Vein endothelial cell (primary cell): ENCODE results near the gene PDSS2. TPM values are rescaled to one million over a fixed set of nuclear protein-coding genes. Genes with fewer than 3 reads are reported as not detected.

ENCODE experiments used
- small RNA-seq: library from RNA; depleted of rRNA; stranded (forward); fragments of <200 nt; gene quantifications from one replicate; pipeline ENCODE3, GENCODE V24; 2012
- total RNA-seq: library from RNA; depleted of rRNA; stranded (reverse); fragments of >200 nt; gene quantifications from 2 replicates; pipeline ENCODE4 v1.2.3, GENCODE V29; 2012

Gene PDSS2
- 6.1 and 8.2 TPM in 2 replicates for total RNA-seq

DNA sequence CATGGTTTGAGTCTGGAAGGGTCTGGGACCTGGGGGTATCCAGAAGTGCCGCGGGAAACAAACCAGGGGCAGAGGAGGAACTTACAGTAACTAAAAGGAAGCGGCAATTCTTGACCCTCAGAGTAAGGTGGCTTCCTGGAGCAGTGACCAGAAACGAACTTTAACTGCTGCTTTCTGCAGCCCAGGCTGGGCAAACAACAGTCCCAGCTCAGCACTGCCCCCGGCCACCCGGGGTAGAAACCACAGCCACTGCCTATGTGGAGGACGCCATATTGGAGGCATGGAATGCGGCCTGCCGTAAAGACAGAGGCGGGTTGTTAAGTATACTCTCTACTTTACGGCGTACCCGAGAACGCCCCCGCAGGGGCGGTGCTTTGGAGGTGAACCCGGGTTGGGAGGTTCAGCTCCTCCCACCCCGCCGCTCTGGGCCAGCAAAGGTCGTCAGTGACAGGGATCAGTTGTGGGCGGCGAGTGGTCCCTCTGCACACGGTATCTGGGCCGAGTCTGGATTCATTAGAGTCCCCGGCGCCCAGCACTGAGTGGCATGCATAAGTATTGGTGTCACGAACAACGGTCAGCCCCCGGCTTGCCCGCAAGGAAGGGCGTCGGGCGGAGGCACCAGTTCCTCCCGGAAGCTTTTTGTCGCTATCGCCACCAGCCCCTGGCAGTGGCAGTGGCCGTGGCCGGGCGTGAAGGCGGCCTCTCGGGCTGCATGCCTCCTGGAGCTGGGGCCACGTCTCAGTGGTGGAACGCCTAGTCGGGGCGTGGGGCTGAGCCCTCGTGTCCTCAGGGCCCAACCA, at the start of gene PDSS2:
TSS of gene PDSS2 (minus strand) at position 282 of the 800 bp plus-strand sequence. CDS start at position 3, 279 bp downstream.

GRCh38 chr6:107489636-107490565, 30.5 kb upstream of the PDSS2 start, which contains the start of gene SOBP:
TSS of gene SOBP (plus strand) at chr6:107490117. CDS start at chr6:107490617, 500 bp downstream.

DNA sequence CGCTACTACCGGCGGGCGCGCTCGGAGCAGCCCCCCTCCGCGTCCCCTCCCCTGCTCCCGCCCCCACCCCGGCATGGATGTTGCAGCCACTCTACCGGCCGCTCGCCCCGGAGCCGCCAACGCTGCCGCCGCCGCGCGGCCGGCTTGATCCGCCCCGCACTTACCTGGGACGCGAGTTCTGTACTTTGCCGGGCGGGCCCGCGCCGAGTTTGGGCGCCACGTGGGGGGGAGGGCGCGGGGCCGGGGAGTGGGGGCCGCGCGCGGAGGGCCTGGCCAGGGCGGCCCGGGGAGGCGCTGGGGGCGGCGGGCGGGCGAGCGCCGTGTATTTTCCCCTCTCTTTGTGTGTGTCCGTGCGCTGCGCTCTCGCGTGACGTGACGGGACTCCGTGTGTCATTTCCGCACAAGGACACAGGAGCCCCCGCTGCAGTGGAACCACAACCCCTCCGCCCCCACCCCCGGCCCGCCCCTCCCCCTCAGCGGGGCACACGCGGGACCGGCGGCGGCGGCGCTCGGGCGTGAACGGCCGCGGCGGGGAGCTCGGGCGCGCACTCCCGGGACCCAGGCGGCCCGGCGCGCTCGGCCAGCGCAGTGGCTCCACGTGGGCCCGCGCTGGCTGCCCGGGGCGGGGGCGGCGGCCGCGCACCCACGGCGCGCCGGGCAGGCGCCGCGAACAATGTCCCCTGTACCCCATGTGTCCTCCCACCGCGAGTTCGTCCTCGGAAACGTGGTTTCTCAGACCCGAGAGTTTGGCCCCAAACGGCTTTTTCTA, 344.3 kb downstream of the PDSS2 start, which contains the start of gene BEND3:
TSS of gene BEND3 (minus strand) at position 590 of the 769 bp plus-strand sequence. CDS start 16,230 bp downstream, outside the sequence.

Small RNA genes lying within 50 kb of the gene (small RNA-seq; reads per million reads assigned to genes)
- gene AL591516.1 (not detected), gene RNU6-1299P (not detected)

Other genes with a start within 250 kb of the PDSS2 start
- gene SOBP, start 30.6 kb upstream of the PDSS2 start, total RNA-seq: 1.6 and 3.9 TPM in 2 replicates